ENCODE measurements around the gene RTN4IP1.
A peak's percentile ranks its signal among the peaks of the same experiment; 100 is the strongest.

The RTN4IP1 gene

GRCh38 chr6:106530026-106530425 is 99.3 kb downstream of the RTN4IP1 start:
- Histone ChIP-seq H3K4me1 (ENCODE audit: control insufficient read depth in 1 of 2, insufficient read depth in 2 of 2, low read length in 2 of 2) (peaks cover 0 to 11% of the 10 kb centered on the region in 2 donors), H3K9me3 (ENCODE audit: control insufficient read depth in 1 of 2, low read length in 2 of 2) (no peaks in the 10 kb centered on the region), H3K4me3 (ENCODE audit: low read depth in 1 of 2, low read length in 2 of 2) (no peak overlapping the region), H3K27me3 (ENCODE audit: low read depth, low read length) (no peaks in the 10 kb centered on the region), H3K27ac (ENCODE audit: low read length) (no peak overlapping the region), H3K36me3 (ENCODE audit: control insufficient read depth in 1 of 2, insufficient read depth in 2 of 2, low read length in 2 of 2) (peaks cover 0 to 6% of the 10 kb centered on the region in 2 donors)

GRCh38 chr6:106529438-106529837 is 99.9 kb downstream of the RTN4IP1 start:
- H3K27ac ChIP-seq (ENCODE audit: low read length): no peak overlapping the region
- peaks cover 0 to 11% of the 10 kb centered on the region in 2 donors for H3K4me1 ChIP-seq (ENCODE audit: control insufficient read depth in 1 of 2, insufficient read depth in 2 of 2, low read length in 2 of 2)
- H3K4me3 ChIP-seq (ENCODE audit: low read depth in 1 of 2, low read length in 2 of 2): no peak overlapping the region
- H3K9me3 ChIP-seq (ENCODE audit: control insufficient read depth in 1 of 2, low read length in 2 of 2): no peaks in the 10 kb centered on the region
- H3K36me3 ChIP-seq (ENCODE audit: control insufficient read depth in 1 of 2, insufficient read depth in 2 of 2, low read length in 2 of 2): peaks cover 0 to 6% of the 10 kb centered on the region in 2 donors
- no peaks in the 10 kb centered on the region for H3K27me3 ChIP-seq (ENCODE audit: low read depth, low read length)

DNA sequence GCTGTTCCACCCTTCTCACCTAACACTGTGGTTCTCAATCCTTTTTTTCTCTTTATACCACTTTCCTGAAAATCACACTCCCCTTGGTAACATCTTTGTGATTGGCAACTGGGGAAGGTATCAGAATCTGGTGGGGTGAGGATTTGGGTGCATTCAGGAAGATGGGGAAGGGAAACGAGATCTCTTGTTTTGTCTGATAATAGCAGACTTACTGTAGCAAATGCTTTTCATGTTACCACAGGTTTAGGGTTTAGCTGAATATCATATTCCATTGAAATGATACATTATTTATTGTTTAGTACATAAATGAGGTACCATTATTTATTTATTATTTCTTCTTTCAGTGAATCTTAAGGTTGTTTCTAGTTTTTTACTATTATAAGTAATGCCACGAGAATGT is 100.8 kb downstream of the RTN4IP1 start:
- Histone ChIP-seq H3K4me3 (ENCODE audit: low read depth in 1 of 2, low read length in 2 of 2) (no peak overlapping the region), H3K27me3 (ENCODE audit: low read depth, low read length) (no peaks in the 10 kb centered on the region), H3K27ac (ENCODE audit: low read length) (no peak overlapping the region), H3K4me1 (ENCODE audit: control insufficient read depth in 1 of 2, insufficient read depth in 2 of 2, low read length in 2 of 2) (peaks cover 0 to 11% of the 10 kb centered on the region in 2 donors), H3K9me3 (ENCODE audit: control insufficient read depth in 1 of 2, low read length in 2 of 2) (no peaks in the 10 kb centered on the region), H3K36me3 (ENCODE audit: control insufficient read depth in 1 of 2, insufficient read depth in 2 of 2, low read length in 2 of 2) (peaks cover 0 to 6% of the 10 kb centered on the region in 2 donors)

DNA sequence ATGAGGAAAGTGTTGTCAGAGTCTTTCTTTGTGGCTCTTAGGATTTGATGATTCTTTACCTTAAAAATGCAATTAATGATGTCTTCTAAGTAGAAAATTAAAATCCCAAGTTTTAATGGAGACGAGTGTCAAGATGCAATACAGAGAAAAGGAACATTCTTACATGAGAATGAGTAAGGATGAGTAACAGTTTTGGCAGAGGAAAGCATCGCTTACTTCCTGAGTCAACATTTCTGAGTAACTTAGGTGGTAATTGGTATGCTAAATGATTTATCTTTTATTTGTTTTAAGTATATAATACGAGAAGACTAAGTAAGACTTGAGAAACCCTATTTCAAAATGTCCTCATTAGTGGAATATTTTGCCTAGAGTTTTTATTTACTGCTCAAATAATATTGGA is 101.3 kb downstream of the RTN4IP1 start:
- no peaks in the 10 kb centered on the region for H3K9me3 ChIP-seq (ENCODE audit: control insufficient read depth in 1 of 2, low read length in 2 of 2)
- no peak overlapping the region for H3K27ac ChIP-seq (ENCODE audit: low read length)
- no peak overlapping the region for H3K4me3 ChIP-seq (ENCODE audit: low read depth in 1 of 2, low read length in 2 of 2)
- H3K27me3 ChIP-seq (ENCODE audit: low read depth, low read length): no peaks in the 10 kb centered on the region
- peaks cover 0 to 11% of the 10 kb centered on the region in 2 donors for H3K4me1 ChIP-seq (ENCODE audit: control insufficient read depth in 1 of 2, insufficient read depth in 2 of 2, low read length in 2 of 2)
- H3K36me3 ChIP-seq (ENCODE audit: control insufficient read depth in 1 of 2, insufficient read depth in 2 of 2, low read length in 2 of 2): peaks cover 0 to 6% of the 10 kb centered on the region in 2 donors

GRCh38 chr6:106527117-106527516 is 102.2 kb downstream of the RTN4IP1 start:
- H3K4me3 ChIP-seq (ENCODE audit: low read depth in 1 of 2, low read length in 2 of 2): no peak overlapping the region
- H3K27ac ChIP-seq (ENCODE audit: low read length): no peak overlapping the region
- H3K4me1 ChIP-seq (ENCODE audit: control insufficient read depth in 1 of 2, insufficient read depth in 2 of 2, low read length in 2 of 2): peaks cover 0 to 11% of the 10 kb centered on the region in 2 donors
- H3K9me3 ChIP-seq (ENCODE audit: control insufficient read depth in 1 of 2, low read length in 2 of 2): no peaks in the 10 kb centered on the region
- peaks cover 0 to 6% of the 10 kb centered on the region in 2 donors for H3K36me3 ChIP-seq (ENCODE audit: control insufficient read depth in 1 of 2, insufficient read depth in 2 of 2, low read length in 2 of 2)
- H3K27me3 ChIP-seq (ENCODE audit: low read depth, low read length): no peaks in the 10 kb centered on the region

GRCh38 chr6:106525882-106526275 is 103.4 kb downstream of the RTN4IP1 start:
- Histone ChIP-seq H3K4me3 (ENCODE audit: low read depth in 1 of 2, low read length in 2 of 2) (no peak overlapping the region), H3K4me1 (ENCODE audit: control insufficient read depth in 1 of 2, insufficient read depth in 2 of 2, low read length in 2 of 2) (peaks cover 0 to 11% of the 10 kb centered on the region in 2 donors), H3K27ac (ENCODE audit: low read length) (no peak overlapping the region), H3K9me3 (ENCODE audit: control insufficient read depth in 1 of 2, low read length in 2 of 2) (no peaks in the 10 kb centered on the region), H3K27me3 (ENCODE audit: low read depth, low read length) (no peaks in the 10 kb centered on the region), H3K36me3 (ENCODE audit: control insufficient read depth in 1 of 2, insufficient read depth in 2 of 2, low read length in 2 of 2) (peaks cover 0 to 6% of the 10 kb centered on the region in 2 donors)

- Histone ChIP-seq H3K9me3 (ENCODE audit: control insufficient read depth in 1 of 2, low read length in 2 of 2) (no peaks in the 10 kb centered on the region), H3K27ac (ENCODE audit: low read length) (peak overlapping the region; percentile 24), H3K36me3 (ENCODE audit: control insufficient read depth in 1 of 2, insufficient read depth in 2 of 2, low read length in 2 of 2) (peaks cover 0 to 6% of the 10 kb centered on the region in 2 donors), H3K4me3 (ENCODE audit: low read depth in 1 of 2, low read length in 2 of 2) (peak overlapping the region in 1 of 2 donors; percentile 38), H3K4me1 (ENCODE audit: control insufficient read depth in 1 of 2, insufficient read depth in 2 of 2, low read length in 2 of 2) (peaks cover 0 to 11% of the 10 kb centered on the region in 2 donors), H3K27me3 (ENCODE audit: low read depth, low read length) (no peaks in the 10 kb centered on the region)
Observed at GRCh38 chr6:106525107-106525881, 104.0 kb downstream of the RTN4IP1 start.

DNA sequence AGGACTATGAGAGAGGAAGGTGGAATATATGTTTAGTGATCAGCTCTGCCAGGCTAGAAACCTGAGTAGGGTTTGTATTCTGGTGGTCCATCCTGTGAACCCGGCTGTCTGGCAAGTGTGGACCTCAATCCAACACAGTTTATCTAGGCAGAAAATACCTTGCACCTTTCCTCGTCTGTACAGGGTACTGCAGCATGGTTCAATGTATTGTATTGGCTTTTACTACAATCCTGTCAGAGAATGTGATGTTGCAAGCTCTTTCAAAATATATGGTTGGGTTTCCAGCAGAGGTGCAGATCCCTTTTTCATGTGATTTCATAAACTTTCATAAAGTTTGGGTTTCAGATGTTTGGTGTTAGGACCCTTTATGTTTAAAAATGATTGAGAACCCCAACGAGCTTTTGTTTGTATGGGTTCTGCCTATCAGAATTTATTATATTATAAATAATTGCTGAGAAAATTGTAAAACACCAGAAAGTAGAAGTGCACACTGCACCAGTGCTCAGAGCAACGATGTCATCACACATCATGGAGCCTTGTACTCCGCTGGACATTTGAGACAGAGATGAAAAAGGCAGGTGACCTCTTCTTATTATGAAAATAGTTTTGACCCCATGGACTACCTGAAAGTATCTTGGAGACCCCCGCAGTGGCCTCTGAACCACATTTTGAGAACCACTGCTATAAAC is 106.6 kb downstream of the RTN4IP1 start:
- H3K4me3 ChIP-seq (ENCODE audit: low read depth in 1 of 2, low read length in 2 of 2): no peak overlapping the region
- H3K27ac ChIP-seq (ENCODE audit: low read length): peak overlapping the region; percentile 27
- no peaks in the 10 kb centered on the region for H3K27me3 ChIP-seq (ENCODE audit: low read depth, low read length)
- no peaks in the 10 kb centered on the region for H3K9me3 ChIP-seq (ENCODE audit: control insufficient read depth in 1 of 2, low read length in 2 of 2)
- peaks cover 0 to 16% of the 10 kb centered on the region in 2 donors for H3K4me1 ChIP-seq (ENCODE audit: control insufficient read depth in 1 of 2, insufficient read depth in 2 of 2, low read length in 2 of 2)
- peaks cover 0 to 4% of the 10 kb centered on the region in 2 donors for H3K36me3 ChIP-seq (ENCODE audit: control insufficient read depth in 1 of 2, insufficient read depth in 2 of 2, low read length in 2 of 2)
